ENCODE measurements around the gene WAC.
"Not testable (repeated sequence)": the region's sequence is repeated elsewhere in the genome, so short reads cannot be mapped to it uniquely, and the experiment has no call there.

WAC gene

GRCh38 chr10:28566458-28567015 is 33.6 kb downstream of the WAC start:
- no peak for DNase-seq (ENCODE audit: low spot score)

- DNase-seq (ENCODE audit: low spot score), result no peak
Observed at GRCh38 chr10:28569506-28570159, 36.7 kb downstream of the WAC start.

GRCh38 chr10:28570598-28570997 is 37.7 kb downstream of the WAC start:
- no peak for DNase-seq (ENCODE audit: low spot score)

GRCh38 chr10:28571265-28571664 is 38.3 kb downstream of the WAC start:
- DNase-seq (ENCODE audit: low spot score), result no peak

GRCh38 chr10:28574214-28574613 is 41.3 kb downstream of the WAC start:
- not testable (repeated sequence) for DNase-seq (ENCODE audit: low spot score)

- no peak for DNase-seq (ENCODE audit: low spot score)
Observed at GRCh38 chr10:28575852-28576251, 42.9 kb downstream of the WAC start.

- DNase-seq (ENCODE audit: low spot score), result no peak
Observed at GRCh38 chr10:28577506-28577905, 44.6 kb downstream of the WAC start.

- DNase-seq (ENCODE audit: low spot score), result no peak
Observed at GRCh38 chr10:28578454-28578853, 45.5 kb downstream of the WAC start.

GRCh38 chr10:28580825-28581224 is 47.9 kb downstream of the WAC start:
- no peak for DNase-seq (ENCODE audit: low spot score)

- DNase-seq (ENCODE audit: low spot score), result no peak
Observed at GRCh38 chr10:28581916-28582315, 49.0 kb downstream of the WAC start.

GRCh38 chr10:28585076-28585475 is 52.2 kb downstream of the WAC start:
- no peak for DNase-seq (ENCODE audit: low spot score)

- no peak for DNase-seq (ENCODE audit: low spot score)
Observed at GRCh38 chr10:28586176-28586575, 53.3 kb downstream of the WAC start.

- DNase-seq (ENCODE audit: low spot score), result no peak
Observed at GRCh38 chr10:28587270-28587969, 54.5 kb downstream of the WAC start.

- no peak for DNase-seq (ENCODE audit: low spot score)
Observed at GRCh38 chr10:28587970-28588290, 55.0 kb downstream of the WAC start.

- no peak for DNase-seq (ENCODE audit: low spot score)
Observed at GRCh38 chr10:28592953-28593352, 60.0 kb downstream of the WAC start.

- no peak for DNase-seq (ENCODE audit: low spot score)
Observed at GRCh38 chr10:28593811-28594210, 60.9 kb downstream of the WAC start.

- no peak for DNase-seq (ENCODE audit: low spot score)
Observed at GRCh38 chr10:28594406-28594805, 61.5 kb downstream of the WAC start.

- no peak for DNase-seq (ENCODE audit: low spot score)
Observed at GRCh38 chr10:28595613-28596012, 62.7 kb downstream of the WAC start.

GRCh38 chr10:28600056-28600455 is 67.1 kb downstream of the WAC start:
- DNase-seq (ENCODE audit: low spot score), result no peak

- no peak for DNase-seq (ENCODE audit: low spot score)
Observed at GRCh38 chr10:28601012-28601411, 68.1 kb downstream of the WAC start.

GRCh38 chr10:28604567-28605536 is 71.9 kb downstream of the WAC start:
- no peak for DNase-seq (ENCODE audit: low spot score)

- DNase-seq (ENCODE audit: low spot score), result no peak
Observed at GRCh38 chr10:28606568-28606967, 73.7 kb downstream of the WAC start.

GRCh38 chr10:28609636-28610035 is 76.7 kb downstream of the WAC start:
- DNase-seq (ENCODE audit: low spot score), result not testable (repeated sequence)
